GM18951 (cell line): ENCODE data around the gene FYCO1.

Source experiments
- POLR2A ChIP-seq: IDR thresholded peaks from 4 replicates; pipeline ENCODE4 v1.6.1; 2011; ENCODE audit warnings: mild to moderate bottlenecking; ENCODE audit not compliant: insufficient read length, insufficient read depth; ENCODE audit errors: extremely low read depth
- in situ Hi-C: fragments of 300-500 bp; cut with MboI; formaldehyde crosslinking; loops from one replicate; pipeline ENCODE4 v1.12.0; 2022; ENCODE audit warnings: low sequenced_read_pairs, mixed read lengths, inconsistent platforms; ENCODE audit not compliant: unreplicated experiment

Gene FYCO1

GRCh38 chr3:45904931-45905330 lies 90.7 kb downstream of the FYCO1 start:
- TF ChIP-seq POLR2A = no peak
- in situ Hi-C loops = no loop called here

GRCh38 chr3:45896956-45897355 lies 98.7 kb downstream of the FYCO1 start:
- in situ Hi-C loops = no loop called here
- no peak for TF ChIP-seq POLR2A

- TF ChIP-seq POLR2A = no peak
- in situ Hi-C loops = no loop called here
These were observed 99.7 kb downstream of the FYCO1 start for GRCh38 chr3:45895686-45896468.

- in situ Hi-C loops = no loop called here
- TF ChIP-seq POLR2A = no peak
These were observed 101.6 kb downstream of the FYCO1 start for GRCh38 chr3:45894015-45894414.

- in situ Hi-C loops = no loop called here
- TF ChIP-seq POLR2A = no peak
These were observed 103.5 kb downstream of the FYCO1 start for GRCh38 chr3:45892161-45892560.

GRCh38 chr3:45890405-45890804 lies 105.2 kb downstream of the FYCO1 start:
- TF ChIP-seq POLR2A = no peak
- in situ Hi-C loops = no loop called here

GRCh38 chr3:45889337-45889736 lies 106.3 kb downstream of the FYCO1 start:
- in situ Hi-C loops = no loop called here
- no peak for TF ChIP-seq POLR2A

GRCh38 chr3:45887759-45888511 lies 107.7 kb downstream of the FYCO1 start:
- no peak for TF ChIP-seq POLR2A
- in situ Hi-C loops = no loop called here

GRCh38 chr3:45887285-45887684 lies 108.3 kb downstream of the FYCO1 start:
- no peak for TF ChIP-seq POLR2A
- in situ Hi-C loops = no loop called here

GRCh38 chr3:45885979-45886705 lies 109.5 kb downstream of the FYCO1 start, which contains the start of gene CCR9:
CCR9 (plus strand) TSS chr3:45886543; CDS start chr3:45894934, 8,391 bp downstream.
- in situ Hi-C loops = no loop called here

GRCh38 chr3:45884368-45885201 lies 111.0 kb downstream of the FYCO1 start:
- in situ Hi-C loops = no loop called here
- no peak for TF ChIP-seq POLR2A

More at GRCh38 chr3:45885979-45886705, 109.5 kb downstream of the FYCO1 start, which contains the start of gene CCR9:
- no peak for TF ChIP-seq POLR2A
